D721Med (cell line): ENCODE measurements around the gene NF1.
"Not testable (repeated sequence)": the region's sequence is repeated elsewhere in the genome, so short reads cannot be mapped to it uniquely, and the experiment has no call there.

Source experiments
- DNase-seq: peaks from one replicate; pipeline ENCODE4 v3.0.0; 2011; ENCODE audit warnings: low spot score; ENCODE audit not compliant: insufficient read length
- FAIRE-seq: peaks from 2 replicates; lab custom pipeline; 2011; peaks lifted over from hg19 to GRCh38; lab: Jason Lieb, UNC
- CTCF ChIP-seq: IDR thresholded peaks from 2 replicates; pipeline ENCODE4 v1.5.1; 2012; ENCODE audit warnings: mild to moderate bottlenecking, control low read depth; ENCODE audit not compliant: insufficient read depth; ENCODE audit errors: missing control alignments

The NF1 gene

GRCh38 chr17:31251970-31252328, 157.2 kb downstream of the NF1 start:
- DNase-seq (no peak), FAIRE-seq (no peak)
- TF ChIP-seq CTCF = no peak

- TF ChIP-seq CTCF = no peak
- no peak for FAIRE-seq
These were observed 158.0 kb downstream of the NF1 start for GRCh38 chr17:31252741-31253140.

GRCh38 chr17:31254654-31255053, 159.9 kb downstream of the NF1 start:
- DNase-seq = no peak
- no peak for FAIRE-seq
- no peak for TF ChIP-seq CTCF

More at GRCh38 chr17:31252741-31253140, 158.0 kb downstream of the NF1 start:
- no peak for DNase-seq

GRCh38 chr17:31256936-31257335, 162.2 kb downstream of the NF1 start:
- no peak for TF ChIP-seq CTCF
- FAIRE-seq (no peak), DNase-seq (no peak)

- no peak for TF ChIP-seq CTCF
- DNase-seq (no peak), FAIRE-seq (no peak)
These were observed 165.4 kb downstream of the NF1 start for GRCh38 chr17:31260151-31260550.

GRCh38 chr17:31261601-31262000, 166.8 kb downstream of the NF1 start:
- DNase-seq (no peak), FAIRE-seq (no peak)
- no peak for TF ChIP-seq CTCF

- FAIRE-seq, DNase-seq: not testable (repeated sequence)
These were observed 168.1 kb downstream of the NF1 start for GRCh38 chr17:31262923-31263322.

GRCh38 chr17:31266042-31266441, 171.3 kb downstream of the NF1 start:
- FAIRE-seq (no peak), DNase-seq (no peak)
- TF ChIP-seq CTCF = peak; percentile 5
